NCI-H2196 (cell line): Measurements from ENCODE around the gene ERC2.

Experiments used
- DNase-seq: peaks from one replicate; lab custom pipeline; 2025; ENCODE audit not compliant: unreplicated experiment; lab: John Stamatoyannopoulos, UW

Gene ERC2

DNA sequence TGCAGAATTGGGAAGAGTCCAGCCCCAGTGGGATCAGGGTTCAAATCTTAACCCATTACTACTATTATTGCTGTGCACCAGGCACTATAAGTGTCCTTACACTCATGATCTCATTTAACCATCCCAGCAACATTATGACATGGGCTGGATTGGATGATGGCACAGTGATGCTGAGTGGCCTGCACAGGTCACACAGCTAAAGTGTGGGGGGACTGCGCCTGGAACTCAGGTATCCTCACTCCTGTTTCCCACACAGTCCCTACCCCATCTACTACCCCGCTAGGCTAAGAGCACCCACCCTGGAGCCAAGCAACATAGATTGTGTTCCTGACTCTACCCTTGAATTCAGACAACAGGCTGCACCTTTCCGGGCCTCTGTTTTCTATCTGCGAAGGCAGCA is 997.2 kb downstream of the ERC2 start:
- no peak for DNase-seq

DNA sequence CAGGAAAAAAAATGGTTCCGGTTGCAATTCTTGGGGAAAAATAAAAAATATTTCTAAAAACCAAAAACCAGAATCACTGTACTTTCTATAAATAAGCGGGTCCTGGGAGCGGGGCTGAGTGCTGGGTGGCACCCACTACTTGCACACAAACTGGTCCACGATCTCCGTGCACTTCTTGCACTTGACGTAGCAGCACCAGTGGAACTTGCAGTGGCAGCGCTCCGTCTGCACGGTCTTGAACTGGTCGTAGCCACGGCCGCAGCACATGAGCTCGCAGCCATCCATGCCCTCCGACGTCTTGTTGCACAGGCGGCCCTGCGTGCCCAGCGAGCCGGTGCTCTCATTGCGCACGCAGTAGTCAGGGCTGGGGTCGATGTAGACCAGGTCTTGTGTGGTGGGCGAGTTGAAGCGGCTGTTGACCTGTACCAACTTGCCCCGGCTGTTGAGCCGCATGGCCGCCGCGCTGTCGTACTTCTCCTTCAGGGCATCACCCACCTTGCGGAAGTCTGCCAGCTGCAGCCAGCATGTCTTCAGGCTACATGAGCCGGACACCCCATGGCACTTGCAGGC is 998.2 kb downstream of the ERC2 start:
- no peak for DNase-seq

GRCh38 chr3:55468251-55468650 is 1000.0 kb downstream of the ERC2 start:
- DNase-seq, result no peak

DNA sequence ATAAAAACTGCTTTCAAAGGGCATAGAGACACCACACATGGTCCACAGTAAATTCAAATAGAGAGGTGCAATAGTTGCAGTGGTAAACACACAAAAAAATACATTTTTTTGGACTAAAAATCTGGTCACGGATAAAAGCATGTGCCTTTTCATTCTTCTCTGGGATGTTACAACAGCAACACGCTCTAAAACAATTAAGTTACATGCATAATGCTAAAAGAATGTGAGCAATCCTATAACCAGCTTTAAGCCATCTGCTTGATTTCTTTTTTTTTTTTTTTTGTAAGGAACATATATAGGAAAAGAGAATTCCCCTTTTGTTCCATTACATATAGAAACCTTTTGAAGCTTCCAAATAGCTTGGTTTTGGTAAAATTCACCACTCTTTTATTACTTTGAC is 1001.2 kb downstream of the ERC2 start:
- DNase-seq, result no peak

DNA sequence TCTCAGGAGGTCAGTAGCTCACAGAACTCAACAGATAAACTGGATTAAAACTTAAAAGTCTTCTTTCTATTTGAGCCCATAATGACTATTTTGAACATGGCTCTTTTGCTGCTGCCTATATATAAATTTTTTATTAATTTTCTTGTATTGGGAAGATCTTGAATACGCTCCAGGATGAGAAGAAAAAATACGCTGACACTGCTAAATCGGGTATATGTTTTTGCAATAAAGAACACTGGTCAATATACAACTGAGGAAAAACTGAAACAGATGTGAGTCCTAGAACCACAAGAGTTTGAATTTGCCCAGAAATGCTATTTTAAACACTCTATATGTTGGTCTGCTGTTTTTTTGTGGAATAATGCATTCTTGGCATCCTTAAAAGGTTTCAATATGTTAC is 1001.7 kb downstream of the ERC2 start:
- DNase-seq, result no peak

DNA sequence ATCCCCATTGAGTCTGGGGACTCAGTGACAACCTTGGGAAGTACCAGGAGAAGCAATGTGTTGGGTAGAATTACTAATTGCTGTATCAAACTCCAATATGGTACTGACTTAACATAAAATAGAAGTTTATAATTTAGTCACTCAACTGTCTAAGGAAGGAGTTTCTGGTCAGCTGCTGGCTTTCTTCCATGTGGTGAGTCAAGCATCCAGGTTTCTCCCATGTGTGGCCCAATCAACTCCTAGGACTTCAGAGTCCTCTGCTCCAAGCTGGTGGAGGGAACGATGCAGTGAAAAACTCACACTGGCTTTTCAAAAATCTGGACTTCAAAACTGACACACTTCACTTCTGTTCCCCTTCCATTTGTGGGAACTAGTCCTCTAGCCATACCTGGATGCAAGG is 1006.4 kb downstream of the ERC2 start:
- DNase-seq, result no peak

- no peak for DNase-seq
Measured at GRCh38 chr3:55459838-55460237, 1008.4 kb downstream of the ERC2 start.
